Measurements from ENCODE around the gene PDCD2L. TPM values are rescaled to one million over a fixed set of nuclear protein-coding genes. Genes with fewer than 3 reads are reported as not detected.
"Not testable (repeated sequence)": the region's sequence is repeated elsewhere in the genome, so short reads cannot be mapped to it uniquely, and the experiment has no call there.

The PDCD2L gene
- total RNA-seq, 1 experiment from 2014 or later, result 14.8 TPM

- Histone ChIP-seq H3K79me2 (ENCODE audit: low read depth) (no peaks in the 10 kb centered on the region), H3K27me3 (ENCODE audit: insufficient read depth, low read depth) (no peaks in the 10 kb centered on the region), H3K4me2 (no peak overlapping the region), H2AFZ (no peak overlapping the region), H3K9me3 (ENCODE audit: insufficient read depth, low read depth) (no peaks in the 10 kb centered on the region), H3K4me3 (no peak overlapping the region), H3F3A (ENCODE audit: insufficient read depth, low read depth) (no peaks in the 10 kb centered on the region), H3K27ac (no peak overlapping the region), H3K36me3 (ENCODE audit: low read depth) (peaks cover 18% of the 10 kb centered on the region; the same call in 1 of the 2 replicates), H4K20me1 (ENCODE audit: insufficient read depth) (peaks cover 3% of the 10 kb centered on the region; the same call in 1 of the 2 replicates), H3K4me1 (replicated peaks; ENCODE audit: insufficient read depth) (no peaks in the 10 kb centered on the region), H3K9me2 (ENCODE audit: insufficient read depth) (no peaks in the 10 kb centered on the region)
- no peak for DNase-seq
- ChIA-PET POLR2A (ENCODE audit: unreplicated experiment) (no interaction called here), CTCF (no interaction called here)
- TF ChIP-seq, protein P1, sequence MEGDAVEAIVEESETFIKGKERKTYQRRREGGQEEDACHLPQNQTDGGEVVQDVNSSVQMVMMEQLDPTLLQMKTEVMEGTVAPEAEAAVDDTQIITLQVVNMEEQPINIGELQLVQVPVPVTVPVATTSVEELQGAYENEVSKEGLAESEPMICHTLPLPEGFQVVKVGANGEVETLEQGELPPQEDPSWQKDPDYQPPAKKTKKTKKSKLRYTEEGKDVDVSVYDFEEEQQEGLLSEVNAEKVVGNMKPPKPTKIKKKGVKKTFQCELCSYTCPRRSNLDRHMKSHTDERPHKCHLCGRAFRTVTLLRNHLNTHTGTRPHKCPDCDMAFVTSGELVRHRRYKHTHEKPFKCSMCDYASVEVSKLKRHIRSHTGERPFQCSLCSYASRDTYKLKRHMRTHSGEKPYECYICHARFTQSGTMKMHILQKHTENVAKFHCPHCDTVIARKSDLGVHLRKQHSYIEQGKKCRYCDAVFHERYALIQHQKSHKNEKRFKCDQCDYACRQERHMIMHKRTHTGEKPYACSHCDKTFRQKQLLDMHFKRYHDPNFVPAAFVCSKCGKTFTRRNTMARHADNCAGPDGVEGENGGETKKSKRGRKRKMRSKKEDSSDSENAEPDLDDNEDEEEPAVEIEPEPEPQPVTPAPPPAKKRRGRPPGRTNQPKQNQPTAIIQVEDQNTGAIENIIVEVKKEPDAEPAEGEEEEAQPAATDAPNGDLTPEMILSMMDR (conservative IDR thresholded peaks at IDR 0.05), result no peak
- TF ChIP-seq EZH2 (IDR thresholded peaks at IDR 0.05; ENCODE audit: low read depth), result no peak
- BruUV-seq (replicated peaks), result no TSS peak
- intact Hi-C loops (cut with micrococcal nuclease; ENCODE audit: unreplicated experiment), result no loop called here
Measured at GRCh38 chr19:34386645-34387445, 17.4 kb upstream of the PDCD2L start.

DNA sequence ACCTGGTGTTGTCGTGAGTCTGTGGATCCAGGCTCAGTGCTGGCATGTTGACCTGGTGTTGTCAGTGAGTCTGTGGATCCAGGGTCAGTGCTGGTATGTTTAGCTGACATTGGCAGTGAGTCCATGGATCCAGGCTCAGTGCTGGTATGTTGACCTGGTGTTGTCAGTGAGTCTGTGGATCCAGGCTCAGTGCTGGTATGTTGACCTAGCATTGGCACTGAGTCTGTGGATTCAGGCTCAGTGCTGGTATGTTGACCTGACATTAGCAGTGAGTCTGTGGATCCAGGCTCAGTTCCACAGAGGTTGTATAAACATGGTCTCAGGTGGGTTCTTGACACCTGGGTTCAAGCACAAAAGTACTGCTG, 16.8 kb upstream of the PDCD2L start:
- DNase-seq, result no peak
- no peaks in the 10 kb centered on the region for H3K9me2 ChIP-seq (ENCODE audit: insufficient read depth)
- H3K27me3 ChIP-seq (ENCODE audit: insufficient read depth, low read depth), result no peaks in the 10 kb centered on the region
- BruUV-seq (replicated peaks), result no TSS peak
- H4K20me1 ChIP-seq (ENCODE audit: insufficient read depth), result peaks cover 3% of the 10 kb centered on the region; the same call in 1 of the 2 replicates
- H3K4me3 ChIP-seq, result no peak overlapping the region
- intact Hi-C loops (cut with micrococcal nuclease; ENCODE audit: unreplicated experiment), result no loop called here
- H3K27ac ChIP-seq, result no peak overlapping the region
- no peak overlapping the region for H3K4me2 ChIP-seq
- POLR2A ChIA-PET (ENCODE audit: unreplicated experiment), result no interaction called here
- CTCF ChIA-PET, result no interaction called here
- no peaks in the 10 kb centered on the region for H3K79me2 ChIP-seq (ENCODE audit: low read depth)
- no peak for TF ChIP-seq EZH2 (IDR thresholded peaks at IDR 0.05; ENCODE audit: low read depth)
- TF ChIP-seq, protein P1 (conservative IDR thresholded peaks at IDR 0.05), result no peak
- no peaks in the 10 kb centered on the region for H3K4me1 ChIP-seq (replicated peaks; ENCODE audit: insufficient read depth)
- no peaks in the 10 kb centered on the region for H3K9me3 ChIP-seq (ENCODE audit: insufficient read depth, low read depth)
- no peaks in the 10 kb centered on the region for H3F3A ChIP-seq (ENCODE audit: insufficient read depth, low read depth)
- H2AFZ ChIP-seq, result no peak overlapping the region
- peaks cover 16% of the 10 kb centered on the region; the same call in 1 of the 2 replicates for H3K36me3 ChIP-seq (ENCODE audit: low read depth)

DNA sequence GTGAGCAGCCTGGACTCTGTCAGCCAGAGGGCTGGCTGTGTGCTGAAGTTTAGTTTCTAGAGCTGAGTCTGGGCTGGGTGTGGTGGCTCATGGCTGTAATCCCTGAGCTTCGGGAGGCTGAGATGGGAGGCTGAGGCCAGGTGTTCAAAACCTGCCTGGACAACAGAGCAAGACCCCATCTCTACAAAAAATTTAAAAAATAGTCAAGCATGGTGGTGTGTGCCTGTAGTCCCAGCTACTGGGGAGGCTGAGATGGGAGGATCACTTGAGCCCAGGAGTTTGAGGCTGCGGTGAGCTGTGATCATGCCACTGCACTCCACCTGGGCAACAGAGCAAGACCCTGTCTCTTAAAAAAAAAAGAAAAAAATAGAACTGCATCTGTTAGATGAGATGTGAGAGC, 15.5 kb upstream of the PDCD2L start:
- H3K27me3 ChIP-seq (ENCODE audit: insufficient read depth, low read depth); BruUV-seq (replicated peaks); H4K20me1 ChIP-seq (ENCODE audit: insufficient read depth); H3K79me2 ChIP-seq (ENCODE audit: low read depth); intact Hi-C loops (cut with micrococcal nuclease; ENCODE audit: unreplicated experiment); DNase-seq; H3K4me1 ChIP-seq (replicated peaks; ENCODE audit: insufficient read depth); H3K27ac ChIP-seq; H3K9me2 ChIP-seq (ENCODE audit: insufficient read depth); H3F3A ChIP-seq (ENCODE audit: insufficient read depth, low read depth); H3K9me3 ChIP-seq (ENCODE audit: insufficient read depth, low read depth); H3K4me3 ChIP-seq; POLR2A ChIA-PET (ENCODE audit: unreplicated experiment); H2AFZ ChIP-seq; CTCF ChIA-PET; H3K4me2 ChIP-seq: not testable (repeated sequence)
- H3K36me3 ChIP-seq (ENCODE audit: low read depth), result peaks cover 13% of the 10 kb centered on the region; the same call in 1 of the 2 replicates
